Measurements from ENCODE around the gene PDXDC1. TPM values are rescaled to one million over a fixed set of nuclear protein-coding genes. Genes with fewer than 3 reads are reported as not detected.
"Not testable (repeated sequence)": the region's sequence is repeated elsewhere in the genome, so short reads cannot be mapped to it uniquely, and the experiment has no call there.

Gene PDXDC1
- total and polyA plus RNA-seq, 5 donors = 31.5 to 106 (median 88.3) TPM

GRCh38 chr16:15016951-15017580, 42.2 kb downstream of the PDXDC1 start:
- 15% methylated on average over 4 of the region's 4 CpGs for WGBS
- H3K27me3 ChIP-seq (ENCODE audit: control insufficient read depth, insufficient read depth); intact Hi-C loops (cut with DNase I); H3K27ac ChIP-seq (ENCODE audit: low read length); H3K4me3 ChIP-seq (ENCODE audit: low read length); H3K9me3 ChIP-seq (ENCODE audit: control insufficient read depth, low read length): not testable (repeated sequence)
- peaks cover 10% of the 10 kb centered on the region for H3K4me1 ChIP-seq (ENCODE audit: control insufficient read depth, insufficient read depth, low read length)
- DNase-seq (peak in 2 of 3 donors; percentile 67 to 88), ATAC-seq (peak; percentile 85 to 88)

GRCh38 chr16:15021429-15021828, 46.6 kb downstream of the PDXDC1 start:
- H3K4me3 ChIP-seq (ENCODE audit: low read length); H3K27ac ChIP-seq (ENCODE audit: low read length); ATAC-seq; H3K27me3 ChIP-seq (ENCODE audit: control insufficient read depth, insufficient read depth); intact Hi-C loops (cut with DNase I); DNase-seq; H3K9me3 ChIP-seq (ENCODE audit: control insufficient read depth, low read length); H3K4me1 ChIP-seq (ENCODE audit: control insufficient read depth, insufficient read depth, low read length): not testable (repeated sequence)
- WGBS = 83% methylated on average over 7 of the region's 7 CpGs

- WGBS = 18% methylated on average over 4 of the region's 4 CpGs
- H3K4me3 ChIP-seq (ENCODE audit: low read length); H3K27ac ChIP-seq (ENCODE audit: low read length); H3K4me1 ChIP-seq (ENCODE audit: control insufficient read depth, insufficient read depth, low read length); H3K9me3 ChIP-seq (ENCODE audit: control insufficient read depth, low read length); H3K27me3 ChIP-seq (ENCODE audit: control insufficient read depth, insufficient read depth); intact Hi-C loops (cut with DNase I); DNase-seq: not testable (repeated sequence)
- ATAC-seq = peak; percentile 42 to 53
Measured at GRCh38 chr16:15022194-15022593, 47.4 kb downstream of the PDXDC1 start.

GRCh38 chr16:15023381-15024077, 48.7 kb downstream of the PDXDC1 start:
- ATAC-seq; intact Hi-C loops (cut with DNase I); H3K27me3 ChIP-seq (ENCODE audit: control insufficient read depth, insufficient read depth); H3K9me3 ChIP-seq (ENCODE audit: control insufficient read depth, low read length); H3K27ac ChIP-seq (ENCODE audit: low read length); H3K4me1 ChIP-seq (ENCODE audit: control insufficient read depth, insufficient read depth, low read length); H3K4me3 ChIP-seq (ENCODE audit: low read length): not testable (repeated sequence)
- WGBS = 89% methylated on average over 13 of the region's 13 CpGs
- peak in 1 of 3 donors; percentile 41 for DNase-seq

- H3K27ac ChIP-seq (ENCODE audit: low read length); ATAC-seq; H3K9me3 ChIP-seq (ENCODE audit: control insufficient read depth, low read length); DNase-seq; intact Hi-C loops (cut with DNase I); H3K4me3 ChIP-seq (ENCODE audit: low read length); H3K4me1 ChIP-seq (ENCODE audit: control insufficient read depth, insufficient read depth, low read length); H3K27me3 ChIP-seq (ENCODE audit: control insufficient read depth, insufficient read depth): not testable (repeated sequence)
- 72% methylated on average over 1 of the region's 1 CpG for WGBS
Measured at GRCh38 chr16:15024858-15025199, 50.0 kb downstream of the PDXDC1 start.

DNA sequence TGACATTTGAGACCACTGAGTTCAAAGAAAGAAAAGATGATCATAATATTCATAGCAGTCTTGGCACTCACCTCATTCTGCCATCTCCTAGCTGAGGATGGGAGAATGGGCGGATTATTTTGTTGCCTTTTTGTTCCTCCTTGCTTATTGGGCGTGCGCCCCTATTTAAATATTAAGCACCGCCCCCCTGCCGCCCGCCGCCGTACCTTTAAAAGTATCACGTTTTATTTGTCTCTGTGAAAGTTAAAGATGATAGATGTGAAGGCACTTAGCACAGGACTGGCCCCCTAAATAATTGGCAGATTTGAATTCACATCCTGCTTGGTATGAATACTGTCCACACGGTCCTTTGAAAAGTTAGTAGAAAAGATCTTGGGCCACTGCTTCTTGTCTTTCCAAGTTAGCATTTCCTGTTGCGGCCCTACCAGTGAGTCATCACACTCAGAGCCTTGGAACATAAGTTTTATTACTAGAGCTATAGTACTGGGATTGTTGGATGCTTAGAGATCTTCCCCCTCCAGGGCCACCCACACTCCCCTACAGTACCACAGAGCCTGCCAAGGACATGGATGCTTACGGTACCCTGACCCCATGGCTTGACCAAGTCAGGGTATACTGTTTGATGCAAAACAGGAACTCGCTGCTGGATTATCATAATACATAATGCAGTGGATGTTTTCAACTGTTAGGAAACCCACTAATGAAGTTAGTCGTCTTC, 50.6 kb downstream of the PDXDC1 start:
- peak; percentile 28 to 59 for ATAC-seq
- peak in 1 of 3 donors; percentile 47 for DNase-seq
- WGBS = 76% methylated on average over 14 of the region's 14 CpGs
- intact Hi-C loops (cut with DNase I); H3K27me3 ChIP-seq (ENCODE audit: control insufficient read depth, insufficient read depth); H3K4me1 ChIP-seq (ENCODE audit: control insufficient read depth, insufficient read depth, low read length); H3K4me3 ChIP-seq (ENCODE audit: low read length); H3K9me3 ChIP-seq (ENCODE audit: control insufficient read depth, low read length); H3K27ac ChIP-seq (ENCODE audit: low read length): not testable (repeated sequence)

GRCh38 chr16:15027051-15027450, 52.2 kb downstream of the PDXDC1 start:
- 78% methylated on average over 8 of the region's 8 CpGs for WGBS
- H3K27ac ChIP-seq (ENCODE audit: low read length) = not testable (repeated sequence)

DNA sequence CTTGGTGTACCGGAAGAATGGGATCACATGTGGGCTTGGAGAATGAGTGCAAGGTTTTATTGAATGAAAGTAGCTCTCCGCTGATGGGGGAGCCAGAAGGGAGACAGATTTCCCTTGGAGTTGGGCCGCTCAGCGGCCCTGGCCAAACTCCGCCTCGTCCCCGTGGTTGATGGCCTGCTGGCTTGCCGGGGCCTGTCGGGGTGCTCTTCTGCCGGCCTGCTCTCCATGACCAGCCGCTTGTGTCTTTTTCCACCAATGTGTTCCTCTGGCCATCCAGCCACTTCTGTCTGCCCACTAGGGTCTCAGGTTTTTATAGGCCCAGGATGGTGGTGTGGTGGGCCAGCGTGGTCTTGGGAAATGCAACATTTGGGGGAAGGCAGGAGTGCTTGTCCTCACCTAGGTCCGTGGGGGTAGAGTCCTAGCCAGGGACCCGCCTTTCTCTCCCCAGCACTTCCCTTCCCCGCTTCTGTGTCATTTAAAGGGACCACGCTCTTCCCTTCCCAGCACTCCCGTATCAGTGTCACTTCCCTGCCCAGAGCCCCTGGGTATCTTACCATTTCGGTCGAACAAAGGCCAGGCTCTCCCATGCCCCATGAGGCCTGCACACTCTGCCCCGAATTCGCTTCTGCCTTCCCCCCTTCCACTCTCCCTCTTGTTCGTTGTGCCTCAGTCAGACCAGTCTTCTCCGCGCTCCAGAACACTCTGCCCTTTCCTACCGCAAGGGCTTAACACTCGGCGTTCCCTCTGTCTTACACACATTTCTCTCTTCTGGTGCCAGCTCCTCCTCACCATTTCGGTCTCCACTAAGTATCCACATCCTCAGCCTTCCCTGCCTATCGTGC, 52.9 kb downstream of the PDXDC1 start:
- H3K27ac ChIP-seq (ENCODE audit: low read length); H3K9me3 ChIP-seq (ENCODE audit: control insufficient read depth, low read length); intact Hi-C loops (cut with DNase I); H3K27me3 ChIP-seq (ENCODE audit: control insufficient read depth, insufficient read depth); H3K4me3 ChIP-seq (ENCODE audit: low read length); H3K4me1 ChIP-seq (ENCODE audit: control insufficient read depth, insufficient read depth, low read length): not testable (repeated sequence)
- WGBS = 75% methylated on average over 29 of the region's 29 CpGs
- peak; percentile 21 to 47 for ATAC-seq
- peak in 1 of 3 donors; percentile 76 for DNase-seq

More at GRCh38 chr16:15027051-15027450, 52.2 kb downstream of the PDXDC1 start:
- DNase-seq = peak in 1 of 3 donors; percentile 34
- intact Hi-C loops (cut with DNase I); H3K9me3 ChIP-seq (ENCODE audit: control insufficient read depth, low read length); H3K4me1 ChIP-seq (ENCODE audit: control insufficient read depth, insufficient read depth, low read length); ATAC-seq; H3K27me3 ChIP-seq (ENCODE audit: control insufficient read depth, insufficient read depth); H3K4me3 ChIP-seq (ENCODE audit: low read length): not testable (repeated sequence)

GRCh38 chr16:15028345-15028715, 53.5 kb downstream of the PDXDC1 start:
- H3K4me3 ChIP-seq (ENCODE audit: low read length); intact Hi-C loops (cut with DNase I); H3K27me3 ChIP-seq (ENCODE audit: control insufficient read depth, insufficient read depth); ATAC-seq; H3K9me3 ChIP-seq (ENCODE audit: control insufficient read depth, low read length); H3K4me1 ChIP-seq (ENCODE audit: control insufficient read depth, insufficient read depth, low read length); H3K27ac ChIP-seq (ENCODE audit: low read length): not testable (repeated sequence)
- peak in 1 of 3 donors; percentile 52 for DNase-seq
- WGBS = 84% methylated on average over 6 of the region's 6 CpGs

DNA sequence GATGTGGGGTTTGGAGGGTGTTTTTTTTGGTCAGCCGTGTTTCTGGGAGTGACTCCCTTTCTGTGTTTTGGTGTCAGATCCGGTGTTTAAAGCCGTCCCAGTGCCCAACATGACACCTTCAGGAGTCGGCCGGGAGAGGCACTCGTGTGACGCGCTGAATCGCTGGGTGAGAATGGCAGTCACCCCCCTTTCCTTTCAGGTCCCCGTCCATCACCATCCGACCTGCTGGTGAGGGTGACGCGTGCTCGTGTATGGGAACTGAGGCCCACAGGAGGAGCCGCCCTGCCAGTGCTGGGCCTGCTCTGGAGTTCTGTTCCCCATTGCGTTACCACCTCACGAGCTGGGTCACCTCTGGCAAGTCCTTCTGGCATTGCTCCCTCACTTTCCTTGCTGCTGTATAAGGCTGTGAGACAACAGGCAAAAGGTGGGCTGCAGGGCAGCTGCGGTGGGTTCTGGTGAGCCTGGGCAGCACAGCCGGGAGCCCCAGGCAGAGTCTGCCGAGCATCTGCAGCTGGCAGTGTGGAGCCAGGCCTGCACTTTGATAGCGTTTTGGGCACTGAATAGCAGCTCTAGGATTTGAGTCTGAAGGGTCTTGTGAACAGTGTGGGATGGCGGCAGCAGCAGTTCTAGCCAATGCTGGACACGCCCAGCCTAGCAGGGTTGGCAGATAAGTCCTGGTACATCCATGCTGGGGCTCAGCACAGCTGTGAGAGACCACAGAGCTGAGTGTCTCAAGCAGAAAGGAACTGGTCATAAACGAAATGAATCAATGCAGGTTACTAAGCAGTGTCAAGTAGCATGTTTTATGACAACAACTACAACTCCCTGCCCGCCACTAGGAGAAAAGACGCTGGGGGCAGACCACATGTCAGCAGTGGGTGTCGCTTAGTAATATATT, 54.2 kb downstream of the PDXDC1 start:
- 72% methylated on average over 27 of the region's 27 CpGs for WGBS
- H3K9me3 ChIP-seq (ENCODE audit: control insufficient read depth, low read length); H3K4me3 ChIP-seq (ENCODE audit: low read length); H3K27me3 ChIP-seq (ENCODE audit: control insufficient read depth, insufficient read depth); intact Hi-C loops (cut with DNase I); H3K4me1 ChIP-seq (ENCODE audit: control insufficient read depth, insufficient read depth, low read length); H3K27ac ChIP-seq (ENCODE audit: low read length): not testable (repeated sequence)
- peak; percentile 30 to 50 for ATAC-seq
- peak in 2 of 3 donors; percentile 49 to 59 for DNase-seq
